ENCODE measurements around the gene GATA5.
A peak's percentile ranks its signal among the peaks of the same experiment; 100 is the strongest.
"Not testable (repeated sequence)": the region's sequence is repeated elsewhere in the genome, so short reads cannot be mapped to it uniquely, and the experiment has no call there.

Gene GATA5

DNA sequence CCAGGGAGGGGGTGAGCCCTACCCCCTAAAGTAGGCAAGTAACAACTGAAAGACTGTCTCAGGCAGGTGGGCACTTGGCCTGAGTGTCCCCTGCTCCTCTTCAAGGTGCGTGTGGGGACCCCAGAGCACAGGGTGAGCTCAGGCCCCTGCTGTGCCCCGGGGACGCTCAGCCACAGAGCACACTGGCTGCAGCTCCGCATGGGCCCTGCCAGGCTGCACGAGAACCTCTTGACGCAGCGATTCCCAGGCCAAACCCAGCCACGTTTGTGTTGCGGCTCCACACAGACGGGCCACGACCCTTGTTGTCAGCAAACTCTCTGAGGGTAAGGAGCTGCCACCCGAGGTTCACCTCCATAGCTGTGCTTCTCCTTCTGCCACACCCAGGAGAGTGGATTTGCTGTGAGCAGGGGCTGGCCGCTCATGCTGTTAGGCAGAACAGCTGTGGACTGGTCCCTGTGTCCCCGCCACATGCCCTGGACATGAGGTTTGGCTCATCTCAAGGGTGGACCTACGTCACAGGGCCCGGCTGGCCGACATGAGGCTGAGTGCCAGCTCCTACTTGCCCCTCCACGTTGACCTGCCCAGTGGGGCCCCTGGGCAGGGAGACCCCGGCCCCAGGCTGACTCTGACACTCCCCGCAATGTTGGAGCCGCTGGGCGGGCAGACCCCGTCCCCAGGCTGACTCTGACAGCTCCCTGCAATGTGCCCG is 29.7 kb upstream of the GATA5 start:
- no peak for DNase-seq (ENCODE audit: low read depth)

DNA sequence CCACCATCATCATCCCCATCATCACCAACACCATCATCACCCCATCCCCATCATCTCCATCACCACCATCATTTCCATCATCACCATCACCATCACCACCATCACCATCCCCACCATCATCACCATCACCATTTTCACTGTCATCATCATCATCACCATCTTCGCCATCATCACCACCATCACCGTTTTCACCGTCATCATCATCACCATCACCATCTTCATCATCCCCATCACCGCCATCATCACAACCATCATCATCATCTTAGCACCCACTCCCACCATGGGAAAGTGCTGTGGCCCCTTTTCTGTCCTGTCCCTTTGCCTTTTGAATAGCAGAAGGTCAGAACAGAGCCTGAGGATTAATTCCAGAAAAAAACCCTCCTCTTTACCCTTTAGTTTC is 28.5 kb upstream of the GATA5 start:
- no peak for DNase-seq (ENCODE audit: low read depth)

- DNase-seq (ENCODE audit: low read depth) = no peak
Measured at GRCh38 chr20:62503401-62504178, 27.8 kb upstream of the GATA5 start.

GRCh38 chr20:62502496-62503095 is 26.8 kb upstream of the GATA5 start:
- no peak for DNase-seq (ENCODE audit: low read depth)

GRCh38 chr20:62501801-62502495 is 26.2 kb upstream of the GATA5 start:
- DNase-seq (ENCODE audit: low read depth) = peak; percentile 3

DNA sequence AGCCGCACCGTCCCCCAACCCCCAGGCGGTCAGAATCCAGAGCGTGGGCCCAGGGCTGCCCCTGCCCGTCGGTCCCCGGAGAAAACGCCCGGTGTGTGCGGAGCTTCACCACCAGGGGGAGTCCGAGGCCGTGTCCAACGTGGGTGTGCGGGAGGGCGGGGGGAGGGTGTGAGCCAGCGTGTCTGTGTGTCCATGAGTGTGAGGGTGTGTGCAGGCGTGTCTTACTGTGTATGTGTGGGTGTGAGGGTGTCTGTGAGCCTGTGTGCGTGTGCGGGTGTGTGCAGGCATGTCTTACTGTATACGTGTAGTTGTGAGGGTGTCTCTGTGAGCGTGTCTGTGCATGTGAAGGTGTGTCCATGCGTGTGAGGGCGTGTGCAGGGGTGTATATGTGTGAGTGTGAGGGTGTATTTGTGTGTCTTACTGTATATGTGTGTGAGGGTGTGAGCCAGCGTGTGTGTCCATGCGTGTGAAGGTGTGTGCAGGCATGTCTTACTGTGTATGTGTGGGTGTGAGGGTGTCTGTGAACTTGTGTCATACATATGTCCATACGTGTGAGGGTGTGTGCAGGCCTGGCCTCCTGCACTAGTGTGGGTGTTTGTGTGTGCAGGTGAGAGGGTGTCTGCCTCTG is 24.6 kb upstream of the GATA5 start:
- peak; percentile 5 for DNase-seq (ENCODE audit: low read depth)

DNA sequence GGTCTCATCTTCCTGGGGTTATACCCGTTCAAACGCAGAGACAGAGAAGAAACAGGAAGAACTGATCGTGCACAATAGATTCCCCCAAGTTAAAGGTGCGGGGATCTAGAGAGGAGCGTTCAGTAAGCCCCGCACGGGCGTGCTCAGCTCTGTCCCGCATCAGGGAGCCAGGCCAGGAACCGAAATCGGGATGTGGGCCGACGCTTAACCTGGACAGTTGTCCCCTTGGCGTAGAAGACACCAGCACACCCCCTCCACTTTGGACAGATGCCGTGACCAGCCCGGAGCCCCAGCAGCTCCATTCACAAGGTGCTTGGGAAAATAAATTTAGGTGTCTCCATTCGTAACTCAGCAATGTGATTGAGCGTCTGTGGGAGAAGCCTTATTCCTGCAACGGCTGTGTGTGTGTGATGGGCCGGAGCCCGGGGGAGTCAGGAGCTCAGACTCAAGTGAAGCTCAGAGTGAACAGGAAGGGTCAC is 24.0 kb upstream of the GATA5 start:
- no peak for DNase-seq (ENCODE audit: low read depth)

GRCh38 chr20:62498874-62499273 is 23.1 kb upstream of the GATA5 start:
- DNase-seq (ENCODE audit: low read depth) = no peak

DNA sequence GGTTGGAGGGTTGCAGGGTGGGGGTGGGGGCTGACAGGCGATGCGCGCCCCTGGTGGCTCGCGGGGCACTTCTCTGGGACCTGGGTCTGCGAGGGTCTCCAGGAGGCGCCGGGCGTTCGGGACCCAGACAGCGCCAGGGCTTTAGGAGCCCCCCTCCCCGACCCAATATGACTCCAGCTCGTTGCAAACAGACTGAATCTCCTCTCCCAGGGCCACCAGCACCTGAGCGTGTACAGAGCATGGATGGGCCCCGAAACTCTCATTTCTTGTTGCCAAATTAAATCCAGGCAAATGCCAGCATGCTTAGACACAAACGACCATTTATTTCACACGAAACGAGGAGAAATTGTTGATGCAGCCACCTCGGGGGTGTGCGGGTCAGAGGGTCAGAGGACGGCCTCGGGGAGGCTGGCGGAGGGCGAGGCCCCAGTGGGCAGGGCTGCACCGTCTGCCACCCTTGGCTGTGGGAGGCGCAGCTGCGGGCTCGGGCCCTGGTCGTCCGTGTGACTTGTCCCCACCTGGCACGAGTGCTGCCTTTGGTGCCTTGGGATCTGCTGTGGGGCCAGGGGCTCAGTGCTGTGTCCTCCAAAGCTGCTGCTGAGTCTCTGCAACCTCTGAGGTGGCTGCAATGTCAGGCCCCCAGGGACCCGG is 20.9 kb upstream of the GATA5 start:
- DNase-seq (ENCODE audit: low read depth) = no peak

DNA sequence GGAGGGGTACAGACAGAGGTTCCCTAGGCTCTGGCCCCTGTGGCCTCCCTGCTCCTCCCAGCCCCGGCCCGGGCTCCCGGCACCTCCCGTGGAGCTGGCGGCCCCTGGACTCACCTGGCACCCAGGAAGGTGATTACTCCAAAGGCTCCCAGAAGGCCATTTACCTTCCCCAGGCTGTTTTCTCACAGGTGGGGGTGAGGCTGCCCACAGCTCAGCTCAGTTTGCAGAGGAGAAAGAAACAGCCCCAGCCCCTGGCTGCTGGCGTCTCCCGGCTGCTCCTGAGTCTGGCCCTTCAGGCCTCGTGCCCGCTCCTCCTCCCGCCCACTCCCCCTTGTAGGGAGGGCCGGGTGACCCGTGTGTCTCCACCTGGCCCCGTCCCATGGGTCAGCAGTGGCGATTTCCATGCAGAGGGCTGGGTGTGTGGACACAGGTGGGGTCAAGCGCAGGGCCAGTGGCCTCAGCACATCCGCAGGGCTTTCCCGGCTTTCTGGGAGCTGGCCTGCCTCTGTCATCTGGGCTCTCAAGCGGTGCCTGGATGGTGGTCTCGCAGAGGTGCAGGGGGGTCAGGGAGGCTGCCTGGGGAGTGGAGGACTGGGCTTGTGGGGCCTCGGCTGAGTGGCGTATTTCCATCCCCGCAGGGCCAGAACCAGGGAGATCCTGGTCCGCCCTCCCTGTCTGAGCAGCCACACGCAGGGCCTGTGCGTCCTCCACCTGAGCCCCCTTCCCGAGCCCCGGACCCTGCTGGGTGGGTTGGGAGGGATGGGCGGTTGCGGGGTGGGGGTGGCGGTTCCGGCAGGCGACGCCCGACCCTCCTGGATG is 20.2 kb upstream of the GATA5 start:
- DNase-seq (ENCODE audit: low read depth) = no peak

DNA sequence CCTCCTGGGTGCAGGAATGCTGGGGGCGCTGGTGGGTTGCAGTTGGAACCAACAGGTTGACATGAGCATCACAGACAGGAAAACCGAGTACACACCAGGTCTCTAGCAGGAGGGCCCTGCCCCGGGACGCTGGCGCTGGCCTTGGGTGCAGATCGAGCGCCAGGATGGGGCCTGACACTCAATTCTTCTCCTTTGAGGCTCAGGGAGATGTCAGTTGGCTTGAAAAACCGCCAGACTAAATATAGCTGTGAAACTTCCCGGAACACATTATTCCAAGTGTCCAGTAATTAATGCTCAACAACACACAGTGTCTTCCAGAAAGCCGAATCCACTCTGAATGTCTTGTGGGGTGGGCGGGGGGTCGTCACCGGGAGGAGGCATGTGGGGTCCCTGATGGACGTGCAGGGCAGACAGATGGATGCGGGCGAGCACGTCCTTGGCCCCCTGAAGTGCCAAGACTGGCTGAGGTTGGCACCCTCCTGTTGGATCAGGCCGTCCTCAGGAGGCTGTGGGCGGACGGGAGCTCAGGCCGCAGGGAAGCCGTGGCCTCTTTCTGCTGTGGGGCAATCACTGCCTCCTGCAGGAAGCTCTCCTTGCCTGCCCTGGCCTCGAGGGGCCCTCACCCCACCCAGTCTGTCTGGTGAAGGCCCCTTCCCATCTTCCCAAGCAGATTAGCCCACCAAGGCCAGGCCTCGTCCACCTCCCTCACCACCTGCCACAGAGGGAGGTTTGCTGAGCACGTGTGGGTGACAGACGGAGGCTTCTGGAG is 19.4 kb upstream of the GATA5 start:
- no peak for DNase-seq (ENCODE audit: low read depth)

DNA sequence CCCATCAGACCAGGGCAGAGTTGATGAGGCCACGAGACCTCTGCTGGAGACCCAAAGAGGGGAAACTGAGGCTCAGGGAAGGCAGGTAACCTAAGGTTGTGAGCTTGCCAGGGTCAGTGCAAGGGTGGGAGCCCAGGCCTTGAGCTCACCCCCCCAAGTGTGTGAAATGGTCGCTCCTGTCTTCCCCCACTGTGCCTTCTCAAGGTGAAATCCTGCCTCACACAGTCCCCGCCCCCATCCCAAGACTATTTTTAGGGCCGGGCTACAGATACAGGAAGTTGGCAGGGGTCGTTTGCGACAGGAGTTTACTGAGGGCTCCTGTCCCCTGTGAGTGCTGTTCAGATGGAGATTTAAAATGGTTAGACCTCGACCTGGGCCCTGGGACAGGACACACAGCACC is 18.7 kb upstream of the GATA5 start:
- no peak for DNase-seq (ENCODE audit: low read depth)

GRCh38 chr20:62493886-62494285 is 18.1 kb upstream of the GATA5 start:
- DNase-seq (ENCODE audit: low read depth) = no peak

GRCh38 chr20:62493253-62493885 is 17.6 kb upstream of the GATA5 start:
- no peak for DNase-seq (ENCODE audit: low read depth)

DNA sequence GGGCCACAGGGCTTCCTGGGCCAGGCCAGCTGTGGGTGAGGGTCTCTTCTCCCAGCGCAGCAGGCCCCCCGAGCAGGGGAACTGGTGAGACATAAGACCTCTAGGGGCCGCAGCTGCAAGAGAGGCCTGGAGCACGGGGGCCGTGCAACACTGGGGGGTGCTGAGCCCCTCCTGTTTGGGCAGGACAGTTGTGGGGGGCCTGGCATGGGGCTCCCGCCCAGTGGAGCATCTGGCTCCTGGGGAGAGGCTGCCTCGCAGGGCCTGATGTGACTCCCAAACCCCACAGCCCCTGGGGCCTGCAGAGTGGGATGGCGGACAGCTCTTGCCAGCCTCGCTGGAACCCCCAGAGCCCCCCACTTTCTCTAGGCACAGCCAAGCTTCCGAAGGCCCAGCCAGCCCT is 16.9 kb upstream of the GATA5 start:
- DNase-seq (ENCODE audit: low read depth) = no peak

- not testable (repeated sequence) for DNase-seq (ENCODE audit: low read depth)
Measured at GRCh38 chr20:62490783-62491182, 15.0 kb upstream of the GATA5 start.

GRCh38 chr20:62489932-62490263 is 14.1 kb upstream of the GATA5 start:
- DNase-seq (ENCODE audit: low read depth) = no peak

GRCh38 chr20:62489186-62489931 is 13.6 kb upstream of the GATA5 start:
- DNase-seq (ENCODE audit: low read depth) = no peak

DNA sequence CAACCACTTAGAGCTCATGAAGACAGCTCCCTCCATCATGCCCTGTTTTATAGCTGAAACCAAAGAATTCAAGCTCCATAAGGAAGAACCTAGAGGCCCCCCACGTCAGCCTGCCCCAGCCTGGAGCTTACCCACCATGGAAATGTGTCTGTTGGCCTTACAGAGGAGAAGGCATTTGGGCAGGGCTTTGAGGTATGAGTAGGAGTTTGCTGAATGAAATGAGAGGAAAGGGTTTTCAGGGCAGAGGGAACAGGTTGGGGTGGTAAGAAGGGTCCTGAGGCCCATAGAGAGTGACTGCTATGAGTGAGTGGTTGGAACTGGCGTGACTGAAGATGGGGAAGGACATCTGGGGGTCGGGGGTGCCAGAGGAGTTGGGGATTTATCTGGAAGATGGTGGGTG is 12.7 kb upstream of the GATA5 start:
- DNase-seq (ENCODE audit: low read depth) = no peak

All from fibroblast of the conjunctiva (primary cell).